K562 (cell line): ENCODE measurements around the gene ALKBH3. TPM values are rescaled to one million over a fixed set of nuclear protein-coding genes. Genes with fewer than 3 reads are reported as not detected.

Experiments
- BACH1 ChIP-seq: fragments of 200-800 bp; sonication (Bioruptor generic); IDR thresholded peaks from 2 replicates; pipeline ENCODE4 v1.6.1; 2016; ENCODE audit warnings: missing genetic modification characterization, missing compliant biosample characterization
- KAT7 ChIP-seq: sonication (generic); formaldehyde crosslinking; IDR thresholded peaks from 2 replicates; pipeline ENCODE4 v1.8.0; 2022; ENCODE audit warnings: missing genetic modification reagents, mild to moderate bottlenecking, borderline replicate concordance
- MAZ ChIP-seq, 2 experiments: fragments of 450-650 bp in 1 of 2; sonication (generic) in 1 of 2; formaldehyde crosslinking; IDR thresholded peaks in 1 of 2; conservative IDR thresholded peaks in 1 of 2; 2 replicates each; pipeline versions ENCODE4 v1.4.0 to v1.5.0; 2020; ENCODE audit warnings: mild to moderate bottlenecking in 1 of 2, missing genetic modification reagents in 1 of 2
- NRF1 ChIP-seq, 2 experiments: fragments of 450-650 bp; IDR thresholded peaks in 1 of 2; conservative IDR thresholded peaks in 1 of 2; 2 replicates each; pipeline ENCODE4 v1.6.1; 2014; ENCODE audit warnings: mild to moderate bottlenecking in 2 of 2
- RB1 ChIP-seq: fragments of 450-650 bp; IDR thresholded peaks from 2 replicates; pipeline ENCODE4 v1.6.1; 2017; ENCODE audit warnings: low read depth, mild to moderate bottlenecking
- RBBP5 ChIP-seq: fragments of 200-600 bp; sonication (generic); IDR thresholded peaks from 2 replicates; pipeline ENCODE4 v1.6.1; 2012; ENCODE audit warnings: borderline replicate concordance, mild to moderate bottlenecking, low read length, control low read depth, inconsistent platforms; ENCODE audit not compliant: insufficient read depth, poor library complexity, severe bottlenecking
- SP1 ChIP-seq: sonication (generic); formaldehyde crosslinking; IDR thresholded peaks from 2 replicates; pipeline ENCODE4 v1.8.1; 2022; ENCODE audit warnings: mild to moderate bottlenecking, missing genetic modification reagents
- SPI1 ChIP-seq: IDR thresholded peaks from 2 replicates; pipeline ENCODE4 v1.6.1; 2011; ENCODE audit warnings: low read depth, low read length, control low read depth, borderline replicate concordance
- ZNF79 ChIP-seq: fragments of 250-450 bp; sonication (Bioruptor Pico); IDR thresholded peaks from 2 replicates; pipeline ENCODE4 v1.4.0; 2020; ENCODE audit warnings: low read depth, mild to moderate bottlenecking, moderate library complexity
- polyA plus RNA-seq, 8 experiments: library from polyadenylated mRNA; depleted of rRNA in 4 of 8; stranded (reverse) in 5 of 8; unstranded in 3 of 8; fragments of >200 nt; fragmentation: Nextera tagmentation in 2 of 8; fragmentation: Illumina TruSeq in 1 of 8; extraction: Ambion mirVana in 2 of 8; extraction: Trizol in 1 of 8; gene quantifications; 2 replicates each; pipeline versions ENCODE4 v1.2.1 to v1.2.3, GENCODE V29; 2011 to 2014; ENCODE audit warnings: inconsistent platforms in 1 of 8, missing spikeins in 1 of 8
- total RNA-seq, 7 experiments: library from RNA; depleted of rRNA in 6 of 7; stranded (reverse); fragments of >200 nt in 6 of 7; fragmentation: Illumina TruSeq in 2 of 7; extraction: Trizol in 2 of 7; gene quantifications; 2 replicates each; pipeline versions ENCODE4 v1.2.1 to v1.2.3, GENCODE V29; 2011 to 2021; ENCODE audit warnings: low replicate concordance in 1 of 7
- TF ChIP-seq, protein P1 (sequence below): fragments of 200-800 bp; sonication (Bioruptor generic); IDR thresholded peaks from 2 replicates; pipeline ENCODE4 v1.6.1; 2017; ENCODE audit warnings: missing genetic modification characterization, missing compliant biosample characterization

ALKBH3 gene
- total and polyA plus RNA-seq, 9 of the 15 experiments (the other 6 are each of a cell fraction or from before 2014, with no cell fraction given) = 16.0 to 49.9 (median 36.5) TPM

DNA sequence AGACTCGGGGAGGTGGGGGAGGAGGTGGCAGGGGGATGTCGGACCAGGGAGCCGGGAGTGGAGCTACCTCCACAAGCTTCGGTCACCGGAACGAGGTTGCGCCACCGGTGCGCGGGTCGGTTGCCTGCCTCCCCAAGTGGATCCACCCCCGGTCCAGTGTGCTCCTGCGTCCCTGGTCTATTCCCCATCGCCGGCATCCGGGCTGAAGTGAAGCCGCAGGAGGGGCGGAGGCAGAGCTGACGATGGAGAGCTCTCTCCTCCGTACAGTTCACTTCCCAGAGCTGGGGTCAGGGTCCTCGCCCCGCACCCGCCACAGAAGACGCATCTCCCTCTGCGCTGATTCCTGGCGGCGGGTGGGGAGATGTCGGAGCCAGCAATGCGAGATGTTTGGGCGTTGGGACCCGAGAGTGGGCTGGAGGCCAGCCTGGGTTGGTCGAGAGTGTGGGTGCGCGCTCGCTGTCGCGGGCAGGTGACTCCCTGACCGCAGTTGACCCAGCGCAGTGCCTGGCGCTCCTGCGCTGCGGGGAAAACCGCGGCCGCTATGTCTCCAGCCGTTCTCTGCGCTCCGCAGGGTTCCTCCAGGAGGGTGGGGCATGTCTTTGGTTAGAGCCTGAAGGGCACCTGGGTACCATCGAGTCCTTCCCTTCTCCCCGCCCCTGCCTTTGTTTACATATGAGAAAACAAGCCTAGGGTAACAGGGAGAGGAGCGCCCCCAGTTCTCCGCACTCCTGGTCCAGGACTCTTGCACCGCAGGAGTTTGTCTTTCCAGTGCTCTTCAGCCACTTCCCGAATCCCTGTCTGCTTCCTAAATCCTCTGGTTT is 63.5 kb downstream of the ALKBH3 start (continued):
- no peak for TF ChIP-seq RBBP5
- no peak for TF ChIP-seq ZNF79 (CRISPR knock-in tag)
- no peak for TF ChIP-seq RB1
- TF ChIP-seq SP1 (CRISPR knock-in tag) = peak; percentile 50
- TF ChIP-seq NRF1 (conservative IDR thresholded peaks at IDR 0.05 in 1 of 2, IDR thresholded peaks at IDR 0.05 in 1 of 2) = 0 out of 4 replicates have a peak, but pooled peaks of 1 of the 2 experiments have one; percentile 17
- TF ChIP-seq KAT7 (CRISPR knock-in tag) = 0 out of 2 replicates have a peak, but pooled peaks have one; percentile 11
- TF ChIP-seq, protein P1, sequence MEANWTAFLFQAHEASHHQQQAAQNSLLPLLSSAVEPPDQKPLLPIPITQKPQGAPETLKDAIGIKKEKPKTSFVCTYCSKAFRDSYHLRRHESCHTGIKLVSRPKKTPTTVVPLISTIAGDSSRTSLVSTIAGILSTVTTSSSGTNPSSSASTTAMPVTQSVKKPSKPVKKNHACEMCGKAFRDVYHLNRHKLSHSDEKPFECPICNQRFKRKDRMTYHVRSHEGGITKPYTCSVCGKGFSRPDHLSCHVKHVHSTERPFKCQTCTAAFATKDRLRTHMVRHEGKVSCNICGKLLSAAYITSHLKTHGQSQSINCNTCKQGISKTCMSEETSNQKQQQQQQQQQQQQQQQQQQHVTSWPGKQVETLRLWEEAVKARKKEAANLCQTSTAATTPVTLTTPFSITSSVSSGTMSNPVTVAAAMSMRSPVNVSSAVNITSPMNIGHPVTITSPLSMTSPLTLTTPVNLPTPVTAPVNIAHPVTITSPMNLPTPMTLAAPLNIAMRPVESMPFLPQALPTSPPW (CRISPR knock-in tag) = no peak
- peak; percentile 39; the same call in 1 of the 2 replicates for TF ChIP-seq SPI1
- no peak for TF ChIP-seq MAZ (CRISPR knock-in tag; conservative IDR thresholded peaks at IDR 0.05 in 1 of 2, IDR thresholded peaks at IDR 0.05 in 1 of 2)
- no peak for TF ChIP-seq BACH1 (tag)
- TF ChIP-seq, all 486 proteins: peak for 12
